ENCODE results near the gene GPX3.

The GPX3 gene

GRCh38 chr5:151056379-151057325 is 36.3 kb downstream of the GPX3 start:
- H3K36me3 ChIP-seq (replicated peaks; ENCODE audit: insufficient read depth, low read length), result no peaks in the 10 kb centered on the region; the same call in none of the 2 replicates
- no peaks in the 10 kb centered on the region for H3K27me3 ChIP-seq (replicated peaks; ENCODE audit: insufficient read depth, low read length)

GRCh38 chr5:151058301-151058700 is 37.9 kb downstream of the GPX3 start:
- H3K27ac ChIP-seq (ENCODE audit: low read length), result peak overlapping the region; percentile 86; the same call in 1 of the 2 replicates
- no peaks in the 10 kb centered on the region for H3K27me3 ChIP-seq (replicated peaks; ENCODE audit: insufficient read depth, low read length)
- peaks cover 11% of the 10 kb centered on the region for H3F3A ChIP-seq (ENCODE audit: insufficient read depth, low read length)
- H3K4me2 ChIP-seq (ENCODE audit: low read depth, low read length), result peak overlapping the region; percentile 33; the same call in 1 of the 2 replicates
- H3K79me2 ChIP-seq (ENCODE audit: low read length), result peaks cover 20% of the 10 kb centered on the region
- no peak overlapping the region; the same call in 1 of the 2 replicates for H3K4me3 ChIP-seq (ENCODE audit: low read length)
- H3K9me3 ChIP-seq (replicated peaks; ENCODE audit: insufficient read depth, low read length), result no peaks in the 10 kb centered on the region
- H3K9ac ChIP-seq (ENCODE audit: low read length), result no peak overlapping the region
- peaks cover 28% of the 10 kb centered on the region for H3K4me1 ChIP-seq (ENCODE audit: low read length)
- H4K20me1 ChIP-seq (ENCODE audit: insufficient read depth, low read length), result no peaks in the 10 kb centered on the region
- no peaks in the 10 kb centered on the region; the same call in none of the 2 replicates for H3K36me3 ChIP-seq (replicated peaks; ENCODE audit: insufficient read depth, low read length)
- TF ChIP-seq EZH2phosphoT487 (IDR thresholded peaks at IDR 0.05; ENCODE audit: low read length) (no peak), EZH2 (optimal IDR thresholded peaks at IDR 0.05; ENCODE audit: low read depth, low read length) (no peak), CTCF (IDR thresholded peaks at IDR 0.05; ENCODE audit: low read length) (peak; percentile 28; the same call in 1 of the 2 replicates)
- H2AFZ ChIP-seq (ENCODE audit: low read length), result no peak overlapping the region
- no peak for DNase-seq
- H3K9me2 ChIP-seq (replicated peaks; ENCODE audit: insufficient read depth, low read length), result no peaks in the 10 kb centered on the region

More at GRCh38 chr5:151056379-151057325, 36.3 kb downstream of the GPX3 start:
- no peaks in the 10 kb centered on the region for H4K20me1 ChIP-seq (ENCODE audit: insufficient read depth, low read length)
- no peak overlapping the region for H3K9ac ChIP-seq (ENCODE audit: low read length)
- H3K27ac ChIP-seq (ENCODE audit: low read length), result no peak overlapping the region
- H3F3A ChIP-seq (ENCODE audit: insufficient read depth, low read length), result peaks cover 11% of the 10 kb centered on the region
- H2AFZ ChIP-seq (ENCODE audit: low read length), result no peak overlapping the region
- no peak overlapping the region for H3K4me3 ChIP-seq (ENCODE audit: low read length)
- H3K79me2 ChIP-seq (ENCODE audit: low read length), result peaks cover 7% of the 10 kb centered on the region; the same call in 1 of the 2 replicates
- H3K4me2 ChIP-seq (ENCODE audit: low read depth, low read length), result no peak overlapping the region
- no peaks in the 10 kb centered on the region for H3K9me3 ChIP-seq (replicated peaks; ENCODE audit: insufficient read depth, low read length)
- DNase-seq, result no peak
- peaks cover 23% of the 10 kb centered on the region for H3K4me1 ChIP-seq (ENCODE audit: low read length)
- TF ChIP-seq EZH2phosphoT487 (IDR thresholded peaks at IDR 0.05; ENCODE audit: low read length) (no peak), EZH2 (optimal IDR thresholded peaks at IDR 0.05; ENCODE audit: low read depth, low read length) (no peak), CTCF (IDR thresholded peaks at IDR 0.05; ENCODE audit: low read length) (no peak)
- no peaks in the 10 kb centered on the region for H3K9me2 ChIP-seq (replicated peaks; ENCODE audit: insufficient read depth, low read length)

GRCh38 chr5:151058891-151059489 is 38.6 kb downstream of the GPX3 start:
- H3K79me2 ChIP-seq (ENCODE audit: low read length), result peaks cover 27% of the 10 kb centered on the region
- peaks cover 33% of the 10 kb centered on the region for H3K4me1 ChIP-seq (ENCODE audit: low read length)
- no peaks in the 10 kb centered on the region for H3K27me3 ChIP-seq (replicated peaks; ENCODE audit: insufficient read depth, low read length)
- H3K4me3 ChIP-seq (ENCODE audit: low read length), result no peak overlapping the region; the same call in 1 of the 2 replicates
- TF ChIP-seq EZH2phosphoT487 (IDR thresholded peaks at IDR 0.05; ENCODE audit: low read length), result no peak
- TF ChIP-seq CTCF (IDR thresholded peaks at IDR 0.05; ENCODE audit: low read length), result 0 out of 2 replicates have a peak, but pooled peaks have one; percentile 13
- H3K9me2 ChIP-seq (replicated peaks; ENCODE audit: insufficient read depth, low read length), result no peaks in the 10 kb centered on the region
- no peaks in the 10 kb centered on the region for H4K20me1 ChIP-seq (ENCODE audit: insufficient read depth, low read length)
- H2AFZ ChIP-seq (ENCODE audit: low read length), result no peak overlapping the region
- H3K27ac ChIP-seq (ENCODE audit: low read length), result peak overlapping the region; percentile 86
- H3K36me3 ChIP-seq (replicated peaks; ENCODE audit: insufficient read depth, low read length), result no peaks in the 10 kb centered on the region; the same call in none of the 2 replicates
- peak; percentile 23 for DNase-seq
- peaks cover 11% of the 10 kb centered on the region for H3F3A ChIP-seq (ENCODE audit: insufficient read depth, low read length)
- H3K9ac ChIP-seq (ENCODE audit: low read length), result peak overlapping the region; percentile 6; the same call in 1 of the 2 replicates
- H3K9me3 ChIP-seq (replicated peaks; ENCODE audit: insufficient read depth, low read length), result no peaks in the 10 kb centered on the region
- peak overlapping the region; percentile 33; the same call in 1 of the 2 replicates for H3K4me2 ChIP-seq (ENCODE audit: low read depth, low read length)
